ENCODE results near the gene FGGY. TPM values are rescaled to one million over a fixed set of nuclear protein-coding genes. Genes with fewer than 3 reads are reported as not detected.

FGGY gene
- total RNA-seq, 4 donors from 2014 or later = 12.4 to 17.5 (median 16.1) TPM

GRCh38 chr1:59597420-59598119 is 300.7 kb downstream of the FGGY start:
- DNase-seq (ENCODE audit: low spot score in 2 of 2) = no peak
- 92% methylated on average over 8 of the region's 8 CpGs for whole genome bisulfite sequencing
- H3K4me1 ChIP-seq = peaks cover 22% of the 10 kb centered on the region
- TF ChIP-seq CTCF (IDR thresholded peaks at IDR 0.05) = no peak
- no peak for TF ChIP-seq EP300 (IDR thresholded peaks at IDR 0.05)
- TF ChIP-seq POLR2A (IDR thresholded peaks at IDR 0.05) = no peak
- no peak for TF ChIP-seq POLR2AphosphoS5 (IDR thresholded peaks at IDR 0.05)
- no peaks in the 10 kb centered on the region for H3K27me3 ChIP-seq
- no peak overlapping the region for H3K27ac ChIP-seq
- H3K4me3 ChIP-seq = no peak overlapping the region
- H3K36me3 ChIP-seq = no peaks in the 10 kb centered on the region
- H3K9me3 ChIP-seq = no peaks in the 10 kb centered on the region

GRCh38 chr1:59598120-59598440 is 301.2 kb downstream of the FGGY start:
- H3K27ac ChIP-seq = no peak overlapping the region
- no peak for DNase-seq (ENCODE audit: low spot score in 2 of 2)
- H3K9me3 ChIP-seq = no peaks in the 10 kb centered on the region
- H3K27me3 ChIP-seq = no peaks in the 10 kb centered on the region
- no peak overlapping the region for H3K4me3 ChIP-seq
- TF ChIP-seq POLR2A (IDR thresholded peaks at IDR 0.05) (no peak), CTCF (IDR thresholded peaks at IDR 0.05) (no peak), EP300 (IDR thresholded peaks at IDR 0.05) (no peak), POLR2AphosphoS5 (IDR thresholded peaks at IDR 0.05) (no peak)
- no peaks in the 10 kb centered on the region for H3K36me3 ChIP-seq
- H3K4me1 ChIP-seq = peaks cover 22% of the 10 kb centered on the region

GRCh38 chr1:59601041-59601441 is 304.1 kb downstream of the FGGY start:
- H3K4me1 ChIP-seq = peaks cover 17% of the 10 kb centered on the region
- WGBS = 81% methylated on average over 11 of the region's 11 CpGs
- no peaks in the 10 kb centered on the region for H3K27me3 ChIP-seq
- no peak overlapping the region for H3K27ac ChIP-seq
- TF ChIP-seq EP300 (IDR thresholded peaks at IDR 0.05) (peak; percentile 11), CTCF (IDR thresholded peaks at IDR 0.05) (no peak)
- no peaks in the 10 kb centered on the region for H3K36me3 ChIP-seq
- DNase-seq (ENCODE audit: low spot score in 2 of 2) = peak in 1 of 2 donors; percentile 62
- H3K4me3 ChIP-seq = no peak overlapping the region
- no peaks in the 10 kb centered on the region for H3K9me3 ChIP-seq

GRCh38 chr1:59601811-59602210 is 304.9 kb downstream of the FGGY start:
- no peak for DNase-seq (ENCODE audit: low spot score in 2 of 2)
- Histone ChIP-seq H3K4me1 (peaks cover 9% of the 10 kb centered on the region), H3K9me3 (no peaks in the 10 kb centered on the region), H3K27me3 (no peaks in the 10 kb centered on the region), H3K27ac (no peak overlapping the region), H3K36me3 (no peaks in the 10 kb centered on the region), H3K4me3 (no peak overlapping the region)
- TF ChIP-seq POLR2A (IDR thresholded peaks at IDR 0.05) (no peak), CTCF (IDR thresholded peaks at IDR 0.05) (no peak), EP300 (IDR thresholded peaks at IDR 0.05) (no peak), POLR2AphosphoS5 (IDR thresholded peaks at IDR 0.05) (no peak)

GRCh38 chr1:59604191-59604590 is 307.3 kb downstream of the FGGY start:
- H3K27me3 ChIP-seq = no peaks in the 10 kb centered on the region
- H3K9me3 ChIP-seq = no peaks in the 10 kb centered on the region
- H3K27ac ChIP-seq = no peak overlapping the region
- no peak overlapping the region for H3K4me3 ChIP-seq
- TF ChIP-seq CTCF (IDR thresholded peaks at IDR 0.05) = no peak
- TF ChIP-seq POLR2A (IDR thresholded peaks at IDR 0.05) = no peak
- no peak for TF ChIP-seq EP300 (IDR thresholded peaks at IDR 0.05)
- TF ChIP-seq POLR2AphosphoS5 (IDR thresholded peaks at IDR 0.05) = no peak
- H3K36me3 ChIP-seq = no peaks in the 10 kb centered on the region
- no peaks in the 10 kb centered on the region for H3K4me1 ChIP-seq
- DNase-seq (ENCODE audit: low spot score in 2 of 2) = no peak
